ENCODE results near the gene GNAS-AS1. TPM values are rescaled to one million over a fixed set of nuclear protein-coding genes. Genes with fewer than 3 reads are reported as not detected.

The GNAS-AS1 gene
- total RNA-seq, 1 donor from 2014 or later: not detected

DNA sequence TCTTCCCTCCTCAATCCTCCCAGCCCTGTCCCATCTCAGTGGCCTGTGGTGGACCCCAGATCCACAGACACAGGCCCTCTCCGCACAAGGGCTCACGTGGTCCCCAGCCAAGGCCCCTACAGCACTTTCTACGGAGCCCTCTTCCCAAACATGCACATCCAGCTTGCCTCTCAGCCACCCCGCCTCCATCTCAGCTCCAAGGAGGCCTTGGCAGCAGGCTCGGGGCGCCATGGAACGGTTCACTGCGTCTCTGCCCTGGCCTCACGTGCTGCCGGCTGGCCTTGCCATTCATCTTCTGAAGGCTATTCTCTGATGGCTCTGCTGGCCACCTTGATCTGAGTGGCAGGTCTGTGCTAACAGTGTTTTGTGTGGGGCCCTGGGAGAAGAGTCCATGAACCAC is 33.0 kb downstream of the GNAS-AS1 start:
- H3K9me3 ChIP-seq: no peaks in the 10 kb centered on the region
- no peak overlapping the region for H3K27ac ChIP-seq
- no peaks in the 10 kb centered on the region for H3K4me1 ChIP-seq
- no peak for DNase-seq (ENCODE audit: low spot score in 2 of 2)
- TF ChIP-seq, protein P1, sequence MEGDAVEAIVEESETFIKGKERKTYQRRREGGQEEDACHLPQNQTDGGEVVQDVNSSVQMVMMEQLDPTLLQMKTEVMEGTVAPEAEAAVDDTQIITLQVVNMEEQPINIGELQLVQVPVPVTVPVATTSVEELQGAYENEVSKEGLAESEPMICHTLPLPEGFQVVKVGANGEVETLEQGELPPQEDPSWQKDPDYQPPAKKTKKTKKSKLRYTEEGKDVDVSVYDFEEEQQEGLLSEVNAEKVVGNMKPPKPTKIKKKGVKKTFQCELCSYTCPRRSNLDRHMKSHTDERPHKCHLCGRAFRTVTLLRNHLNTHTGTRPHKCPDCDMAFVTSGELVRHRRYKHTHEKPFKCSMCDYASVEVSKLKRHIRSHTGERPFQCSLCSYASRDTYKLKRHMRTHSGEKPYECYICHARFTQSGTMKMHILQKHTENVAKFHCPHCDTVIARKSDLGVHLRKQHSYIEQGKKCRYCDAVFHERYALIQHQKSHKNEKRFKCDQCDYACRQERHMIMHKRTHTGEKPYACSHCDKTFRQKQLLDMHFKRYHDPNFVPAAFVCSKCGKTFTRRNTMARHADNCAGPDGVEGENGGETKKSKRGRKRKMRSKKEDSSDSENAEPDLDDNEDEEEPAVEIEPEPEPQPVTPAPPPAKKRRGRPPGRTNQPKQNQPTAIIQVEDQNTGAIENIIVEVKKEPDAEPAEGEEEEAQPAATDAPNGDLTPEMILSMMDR (IDR thresholded peaks at IDR 0.05): no peak
- intact Hi-C loops (cut with DNase I): no loop called here
- no peaks in the 10 kb centered on the region for H3K36me3 ChIP-seq
- no peak overlapping the region for H3K4me3 ChIP-seq
- H3K27me3 ChIP-seq: no peaks in the 10 kb centered on the region

DNA sequence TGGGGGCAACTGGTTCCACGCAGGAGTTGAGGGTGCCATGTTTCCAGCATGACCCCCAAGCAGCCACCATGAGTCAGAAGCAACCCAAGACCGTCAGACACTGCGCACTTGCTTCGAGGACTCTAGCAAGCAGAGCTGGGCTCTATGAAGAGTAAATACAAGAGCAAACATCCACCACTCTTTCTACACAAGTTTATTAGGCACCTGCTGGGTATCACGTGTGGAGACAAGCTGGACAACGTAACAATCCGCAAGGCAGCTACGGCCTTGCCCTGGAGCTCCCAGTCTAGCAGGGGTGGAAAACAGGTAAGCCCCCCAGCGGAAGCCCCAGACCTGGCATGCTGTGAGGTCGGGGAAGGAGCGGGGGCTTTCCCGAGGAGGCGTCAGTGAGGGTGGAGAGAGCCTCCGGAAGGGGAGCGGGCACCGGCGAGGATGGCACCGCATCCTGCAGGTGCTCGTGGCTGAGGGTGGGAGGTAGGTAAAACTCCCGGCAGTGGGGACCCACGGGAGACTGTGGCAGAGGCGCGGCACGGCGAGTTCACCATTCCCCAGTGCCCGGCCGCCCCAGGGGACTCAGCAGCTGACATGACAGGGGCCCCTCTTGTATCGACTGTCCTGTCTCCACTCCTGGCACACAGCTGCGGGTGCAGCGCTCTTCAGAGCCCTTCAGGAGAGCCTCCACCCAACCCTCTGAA is 33.6 kb downstream of the GNAS-AS1 start:
- Histone ChIP-seq H3K9me3 (no peaks in the 10 kb centered on the region), H3K4me1 (no peaks in the 10 kb centered on the region), H3K36me3 (no peaks in the 10 kb centered on the region), H3K4me3 (no peak overlapping the region), H3K27ac (no peak overlapping the region), H3K27me3 (no peaks in the 10 kb centered on the region)
- intact Hi-C loops (cut with DNase I): no loop called here
- DNase-seq (ENCODE audit: low spot score in 2 of 2): no peak
- TF ChIP-seq, protein P1 (IDR thresholded peaks at IDR 0.05): no peak

DNA sequence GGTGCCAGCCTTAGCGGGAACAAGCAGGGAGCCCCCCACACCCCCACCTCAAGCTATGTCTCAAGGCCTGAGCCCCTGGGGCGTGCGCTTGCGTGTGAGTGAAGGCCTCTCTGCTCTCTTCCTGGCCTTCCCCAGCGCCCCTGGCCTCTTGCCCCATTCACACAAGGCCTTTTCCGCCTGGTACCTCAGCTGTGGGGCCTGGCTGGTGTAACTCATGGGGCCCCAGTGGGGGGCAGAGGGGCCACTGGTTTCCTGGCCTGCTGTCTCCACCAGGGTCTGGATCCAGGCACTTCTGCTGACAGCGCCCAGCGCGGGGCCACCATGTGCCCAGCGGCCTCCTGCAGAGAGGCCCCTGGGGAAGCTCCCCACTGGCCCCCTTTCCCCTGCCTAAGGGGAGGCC is 34.7 kb downstream of the GNAS-AS1 start:
- Histone ChIP-seq H3K36me3 (no peaks in the 10 kb centered on the region), H3K9me3 (no peaks in the 10 kb centered on the region), H3K4me1 (no peaks in the 10 kb centered on the region), H3K27me3 (no peaks in the 10 kb centered on the region), H3K27ac (no peak overlapping the region), H3K4me3 (no peak overlapping the region)
- TF ChIP-seq, protein P1 (IDR thresholded peaks at IDR 0.05): no peak
- no peak for DNase-seq (ENCODE audit: low spot score in 2 of 2)
- intact Hi-C loops (cut with DNase I): no loop called here

DNA sequence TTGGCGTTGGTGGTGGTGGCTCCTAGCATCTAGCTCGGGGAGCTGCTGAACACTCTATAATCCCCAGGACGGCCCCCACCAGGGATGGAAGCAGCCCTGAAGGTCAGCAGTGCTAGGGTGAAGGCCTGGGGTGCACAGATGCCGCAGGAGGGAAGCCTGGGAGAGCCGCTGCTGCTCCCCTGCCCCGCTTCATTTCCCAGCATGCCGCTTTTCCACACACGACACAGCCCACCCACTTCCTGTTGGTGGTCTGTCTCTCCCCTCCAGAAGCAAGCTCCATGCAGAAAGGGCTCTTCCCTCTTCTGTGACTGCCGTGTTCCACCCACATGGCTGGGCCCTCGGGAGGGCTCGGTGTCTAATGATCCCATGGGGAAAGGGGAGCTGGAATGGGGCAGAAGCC is 35.3 kb downstream of the GNAS-AS1 start:
- TF ChIP-seq, protein P1 (IDR thresholded peaks at IDR 0.05): no peak
- no peaks in the 10 kb centered on the region for H3K9me3 ChIP-seq
- intact Hi-C loops (cut with DNase I): no loop called here

DNA sequence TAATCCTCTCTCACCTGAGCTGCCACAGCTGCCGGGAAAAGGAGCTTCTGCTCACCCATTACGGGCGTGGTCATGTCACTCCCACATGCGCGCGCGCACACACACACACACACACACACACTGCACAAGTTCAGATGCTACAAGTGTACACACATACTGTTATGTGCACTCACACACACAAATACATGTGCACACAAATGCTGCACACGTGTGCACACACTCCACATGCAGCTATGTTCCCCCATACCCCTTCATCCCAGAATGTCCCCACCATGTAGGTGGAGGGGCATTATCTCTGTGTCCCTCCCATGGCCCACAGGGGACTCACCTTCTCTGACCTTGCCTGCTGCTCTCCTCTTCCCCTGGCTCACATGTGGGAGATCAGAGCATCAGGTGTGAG is 37.3 kb downstream of the GNAS-AS1 start:
- H3K27ac ChIP-seq: no peak overlapping the region
- H3K36me3 ChIP-seq: no peaks in the 10 kb centered on the region
- H3K4me1 ChIP-seq: no peaks in the 10 kb centered on the region
- intact Hi-C loops (cut with DNase I): no loop called here
- TF ChIP-seq, protein P1 (IDR thresholded peaks at IDR 0.05): no peak
- no peak overlapping the region for H3K4me3 ChIP-seq
- H3K9me3 ChIP-seq: no peaks in the 10 kb centered on the region
- DNase-seq (ENCODE audit: low spot score in 2 of 2): no peak
- H3K27me3 ChIP-seq: no peaks in the 10 kb centered on the region

More for the DNA sequence above, 35.3 kb downstream of the GNAS-AS1 start:
- Histone ChIP-seq H3K27ac (no peak overlapping the region), H3K27me3 (no peaks in the 10 kb centered on the region), H3K4me3 (no peak overlapping the region), H3K4me1 (no peaks in the 10 kb centered on the region), H3K36me3 (no peaks in the 10 kb centered on the region)
- no peak for DNase-seq (ENCODE audit: low spot score in 2 of 2)

DNA sequence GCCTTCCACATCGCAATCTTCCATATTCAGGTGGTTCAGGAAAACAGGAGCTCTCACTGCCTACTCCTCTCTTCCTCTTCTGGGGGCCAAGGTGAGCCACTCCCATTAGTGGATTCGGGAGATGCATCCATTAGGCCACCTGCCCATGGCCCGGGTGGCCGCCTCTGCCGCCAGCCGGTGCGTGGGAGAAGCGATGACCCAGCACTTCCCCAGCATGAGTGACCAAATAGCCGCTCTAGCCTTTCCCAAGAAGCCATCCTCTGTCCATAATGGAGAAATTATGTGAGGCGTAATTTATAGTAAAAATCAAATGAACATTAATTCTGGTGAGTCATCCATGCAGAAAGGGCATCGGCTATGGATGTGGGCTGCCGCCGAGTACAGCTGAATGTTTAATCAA is 39.4 kb downstream of the GNAS-AS1 start:
- Histone ChIP-seq H3K4me3 (no peak overlapping the region), H3K27me3 (no peaks in the 10 kb centered on the region), H3K9me3 (no peaks in the 10 kb centered on the region), H3K27ac (no peak overlapping the region), H3K36me3 (no peaks in the 10 kb centered on the region), H3K4me1 (no peaks in the 10 kb centered on the region)
- TF ChIP-seq, protein P1 (IDR thresholded peaks at IDR 0.05): no peak
- intact Hi-C loops (cut with DNase I): no loop called here
- no peak for DNase-seq (ENCODE audit: low spot score in 2 of 2)

All from ascending aorta (tissue), 2 donors.